Measurements from ENCODE around the gene INF2.

INF2 gene

DNA sequence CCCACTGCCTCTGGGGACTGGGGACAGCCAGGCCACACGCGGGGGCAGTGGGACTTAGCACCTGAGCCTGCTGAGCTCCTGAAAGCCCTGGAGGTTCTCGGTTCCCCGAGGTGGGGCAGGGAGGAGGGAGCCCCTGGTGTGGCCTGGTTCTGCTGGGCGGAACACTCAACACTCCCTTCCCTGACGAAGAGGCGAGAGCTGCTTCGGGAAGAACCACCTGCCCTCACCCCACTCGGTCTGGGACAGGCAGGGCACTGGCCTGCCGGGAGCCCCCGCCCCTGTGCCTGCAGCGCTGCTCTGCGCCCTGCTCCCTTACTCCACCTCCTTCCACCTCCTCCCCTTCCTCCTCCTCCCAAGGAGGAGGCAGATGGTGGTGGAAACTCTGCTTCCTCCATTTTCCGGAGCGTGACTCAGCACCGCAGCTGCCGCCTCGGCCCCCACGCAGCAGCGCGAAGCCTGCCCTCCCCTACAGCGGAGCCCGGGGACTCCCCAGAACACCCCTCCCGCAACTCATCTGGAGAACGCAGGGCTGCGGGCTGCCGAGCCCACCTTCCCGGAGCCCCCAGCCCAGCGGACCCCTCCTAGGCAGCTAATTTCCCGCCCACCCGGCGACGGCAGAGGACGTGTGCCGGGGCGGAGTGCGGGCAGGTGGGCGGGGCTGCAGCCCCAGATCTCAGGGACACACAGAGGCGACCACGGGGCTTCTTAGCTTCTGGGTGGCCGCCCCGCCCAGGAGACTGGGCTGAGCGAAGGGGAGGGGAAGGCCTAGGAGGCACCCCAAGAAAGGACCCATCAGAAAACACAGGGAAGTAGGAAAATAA is 11.7 kb upstream of the INF2 start:
- peak; percentile 87 for DNase-seq

DNA sequence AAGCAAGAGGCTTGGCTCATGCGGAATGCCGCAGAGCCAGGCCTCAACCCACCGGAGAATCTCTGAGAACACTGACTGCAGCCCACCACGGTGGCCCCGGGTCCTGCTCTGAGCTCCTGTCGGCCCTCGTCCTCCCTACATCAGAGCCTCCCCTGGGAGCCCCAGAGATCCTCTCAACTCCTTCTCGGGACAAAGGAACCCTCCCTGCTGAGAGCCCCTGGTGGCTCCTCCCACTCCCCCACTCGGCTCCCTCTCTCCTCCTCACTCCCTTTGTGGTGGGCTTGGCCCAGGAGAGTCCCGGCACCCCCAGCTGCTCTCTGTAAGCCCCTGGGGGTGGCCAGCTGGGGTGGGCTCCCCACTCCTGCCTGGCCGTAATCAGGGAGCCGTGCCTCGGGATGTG is 11.1 kb upstream of the INF2 start:
- peak; percentile 47 for DNase-seq

DNA sequence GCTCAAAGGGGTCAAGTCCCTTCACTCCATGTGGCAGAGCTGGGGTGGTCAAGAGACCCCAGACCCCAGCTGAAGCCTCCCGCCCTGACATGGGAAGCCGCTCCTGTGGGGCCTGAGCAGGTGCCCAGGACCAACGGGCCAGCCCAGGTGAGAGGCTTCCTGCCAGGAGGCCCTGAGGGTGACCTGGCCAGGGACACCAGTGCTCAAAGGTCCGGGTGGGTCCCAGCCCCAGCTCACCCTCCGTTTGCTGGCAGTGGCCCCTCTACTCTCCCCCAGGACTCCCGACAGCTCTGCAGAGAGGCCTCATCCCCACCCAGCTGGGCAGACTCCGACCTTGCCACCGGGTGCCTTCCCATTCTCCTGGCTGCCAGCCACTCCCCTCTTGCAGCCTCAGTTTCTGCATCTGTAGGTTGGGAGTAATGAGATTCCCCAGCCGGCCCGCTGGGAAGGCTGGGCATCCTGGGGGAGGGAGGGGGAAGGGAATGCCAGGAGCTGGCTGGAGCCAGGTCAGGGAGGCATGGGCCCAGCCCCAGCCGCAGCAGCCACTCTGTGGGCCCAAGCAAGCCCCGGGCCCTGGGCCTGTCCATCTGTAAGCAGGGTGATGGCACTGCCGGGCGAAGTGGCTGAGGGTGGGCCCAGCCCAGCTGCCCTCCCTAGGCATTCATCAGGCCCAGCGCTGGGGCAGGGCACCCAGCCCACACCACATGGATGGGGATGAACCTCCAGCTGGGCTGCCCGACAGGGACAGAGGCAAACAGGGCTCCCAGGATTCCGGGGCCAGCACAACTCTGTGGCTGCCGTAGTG is 10.3 kb upstream of the INF2 start:
- DNase-seq, result no peak

DNA sequence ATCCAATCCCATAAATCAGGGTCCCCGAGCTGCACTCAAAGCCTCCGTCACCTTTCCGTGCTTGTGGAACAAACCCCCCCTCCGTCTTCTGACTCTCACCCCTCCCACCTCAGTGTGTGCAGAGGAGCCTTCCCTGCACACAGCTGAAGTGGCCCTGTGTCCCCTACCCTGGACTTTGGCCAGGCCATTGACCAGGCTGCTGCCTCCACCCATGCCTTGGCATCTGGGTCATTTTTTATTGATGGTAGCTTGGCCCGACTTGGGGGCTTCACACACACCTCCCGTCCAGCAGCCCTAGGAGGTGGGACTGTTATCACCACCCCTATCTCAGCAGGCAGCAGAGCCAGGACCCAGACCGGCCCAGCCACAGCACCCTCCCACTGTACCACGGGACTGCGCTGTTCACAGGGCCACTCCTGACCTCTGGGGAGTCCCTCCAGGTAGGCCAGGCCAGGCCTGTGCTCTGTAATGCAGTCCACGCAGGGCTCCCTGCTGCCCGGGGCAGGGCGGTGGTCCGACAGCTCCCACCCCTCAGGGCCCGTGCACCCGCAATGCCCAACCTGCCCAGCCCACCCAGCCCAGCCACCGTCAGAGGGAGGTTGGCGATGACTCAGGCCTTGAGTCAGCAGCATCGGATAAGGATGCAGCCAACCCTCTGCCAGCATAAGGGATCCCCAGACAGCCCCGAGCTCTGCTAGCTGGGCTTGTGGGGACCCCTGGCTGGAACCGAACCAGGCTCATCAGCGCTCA is 9.2 kb upstream of the INF2 start:
- peak; percentile 86 for DNase-seq

DNA sequence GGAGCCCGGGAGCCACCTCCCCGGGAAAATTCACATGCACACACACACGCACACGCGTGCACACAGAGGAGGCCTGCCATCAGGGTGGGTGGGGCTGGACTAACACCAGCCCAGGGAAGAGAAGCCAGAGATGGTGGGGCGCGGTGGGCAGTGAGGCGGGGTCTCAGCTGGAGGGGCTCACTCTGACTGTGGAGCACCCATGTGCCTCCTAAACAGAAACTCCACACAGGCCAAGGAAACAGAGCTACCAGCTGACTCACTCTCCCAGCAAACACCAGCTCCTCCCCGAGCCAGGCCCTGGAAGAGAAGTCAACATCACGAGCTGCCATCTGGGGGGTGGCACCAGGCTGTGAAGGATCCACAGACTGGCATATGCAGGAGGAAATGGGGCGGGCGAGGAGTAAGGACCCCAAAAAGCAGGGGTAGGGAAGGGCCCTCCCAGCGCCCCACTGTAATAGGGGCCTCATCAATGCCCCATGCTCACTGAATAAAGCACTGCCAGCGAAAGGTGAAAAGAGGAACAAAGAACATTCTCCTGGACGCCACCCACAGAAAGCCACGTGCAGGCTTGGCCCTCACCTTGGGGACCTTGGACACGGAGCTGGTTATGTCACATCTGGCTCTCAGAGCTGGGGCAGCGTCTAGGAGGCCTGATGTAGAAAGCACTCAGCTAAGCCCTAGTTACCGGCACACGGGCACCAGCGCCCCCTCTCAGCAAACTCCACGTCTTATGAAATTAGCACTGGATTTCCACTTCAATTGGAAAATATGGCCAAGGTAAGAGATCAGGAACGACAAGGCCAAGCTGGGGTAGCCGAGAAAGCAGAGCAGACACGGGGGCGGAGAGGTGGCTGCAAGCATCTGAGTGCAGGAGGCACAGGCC is 8.4 kb upstream of the INF2 start:
- peak; percentile 83 for DNase-seq

DNA sequence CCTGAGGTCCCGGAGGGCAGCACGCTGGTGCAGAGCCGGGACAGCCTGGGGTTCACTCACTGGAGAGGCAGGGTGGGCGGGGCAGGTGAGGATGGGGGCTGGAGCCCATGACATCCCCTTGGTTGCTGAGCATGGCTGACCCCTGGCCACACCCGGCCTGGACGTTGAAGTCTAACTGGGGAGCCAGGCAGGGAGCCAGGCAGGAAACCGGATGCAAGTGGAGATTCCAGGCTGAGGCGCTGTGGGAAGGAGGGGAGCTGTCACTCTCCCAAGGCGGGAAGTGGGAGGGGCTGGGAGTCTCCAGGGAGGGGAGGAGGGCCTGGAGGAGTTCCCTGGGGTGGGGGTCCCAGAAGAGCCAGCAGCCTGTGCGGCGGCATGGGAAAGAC is 7.7 kb upstream of the INF2 start:
- DNase-seq, result peak; percentile 91

DNA sequence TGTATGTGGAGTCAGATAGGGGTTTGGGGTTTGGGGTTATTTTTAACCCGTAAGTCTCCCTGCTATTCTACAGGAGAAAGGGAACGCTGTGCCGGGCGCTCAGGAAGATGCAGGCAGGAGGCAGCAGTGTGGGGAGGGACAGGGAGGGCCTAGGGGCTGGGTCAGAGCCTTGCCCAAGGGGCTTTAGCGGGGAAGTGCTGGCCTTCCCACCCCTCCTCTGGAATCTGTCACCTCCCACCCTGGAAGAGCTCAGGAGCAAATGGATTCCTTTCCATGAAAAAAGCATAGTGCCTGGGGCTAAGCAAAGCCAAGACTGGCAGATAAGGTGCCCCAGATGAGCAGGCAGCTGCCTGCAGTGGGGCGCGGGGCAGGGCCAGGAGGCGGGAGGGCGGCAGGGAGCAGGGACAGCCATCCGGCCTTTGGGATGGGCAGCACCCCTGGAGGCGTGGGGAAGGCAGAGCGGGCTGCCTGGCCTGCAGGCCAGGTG is 7.3 kb upstream of the INF2 start:
- DNase-seq, result peak; percentile 74

DNA sequence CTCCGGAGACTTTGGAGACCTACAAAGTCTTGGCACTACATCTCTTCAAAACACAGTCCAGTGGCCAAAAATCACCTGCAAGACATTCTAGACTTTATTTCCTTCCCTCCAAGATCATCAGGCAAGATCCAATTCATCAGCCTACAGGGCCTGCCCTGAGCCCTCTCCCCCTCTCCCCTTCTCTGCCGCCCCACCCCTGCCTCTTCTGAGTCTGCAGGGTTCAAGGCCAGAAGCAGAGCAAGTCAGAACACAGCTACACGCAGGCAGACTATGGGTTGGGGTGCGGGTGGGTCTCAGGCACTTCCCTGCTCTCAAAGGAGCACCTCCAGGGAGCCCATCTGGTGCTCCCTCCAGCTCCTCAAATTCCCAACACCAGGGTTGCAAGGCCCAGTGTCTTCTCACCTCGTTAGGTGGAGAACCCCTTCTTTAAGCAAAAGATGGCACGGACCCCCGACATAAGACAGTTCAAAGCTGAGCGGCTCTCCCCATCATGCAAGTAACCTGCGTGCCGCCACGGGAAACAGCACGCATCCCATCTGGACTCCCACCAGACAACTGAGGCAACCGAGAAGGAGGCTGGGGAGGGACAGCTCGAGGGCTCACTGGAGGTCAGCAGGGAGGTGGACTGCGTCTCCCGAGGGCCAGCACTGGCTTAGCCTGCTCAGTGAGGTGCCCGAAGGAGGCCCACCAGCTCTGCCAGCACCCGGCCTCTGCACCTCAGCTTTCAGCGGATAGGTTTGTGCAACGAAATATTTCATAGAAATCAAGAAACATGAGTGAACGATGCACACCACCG is 5.6 kb upstream of the INF2 start:
- DNase-seq, result no peak

DNA sequence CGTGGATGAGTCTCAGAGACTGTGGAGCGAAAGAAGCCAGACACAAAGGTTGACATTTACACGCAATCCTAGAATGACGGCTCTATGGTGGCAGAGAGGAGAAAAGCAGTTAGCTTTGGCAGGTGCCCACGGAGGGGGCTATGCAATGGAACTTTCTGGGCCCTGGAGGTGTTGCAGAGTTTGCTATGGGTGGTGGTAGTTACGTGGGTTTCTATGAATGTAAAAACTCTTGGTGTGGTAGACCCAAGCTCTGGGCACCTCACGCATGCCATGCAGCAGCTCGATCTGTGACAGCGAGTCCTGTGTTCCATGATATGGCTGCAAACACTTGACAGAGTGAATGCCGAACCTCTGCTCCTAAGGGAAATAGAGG is 5.0 kb upstream of the INF2 start:
- no peak for DNase-seq

DNA sequence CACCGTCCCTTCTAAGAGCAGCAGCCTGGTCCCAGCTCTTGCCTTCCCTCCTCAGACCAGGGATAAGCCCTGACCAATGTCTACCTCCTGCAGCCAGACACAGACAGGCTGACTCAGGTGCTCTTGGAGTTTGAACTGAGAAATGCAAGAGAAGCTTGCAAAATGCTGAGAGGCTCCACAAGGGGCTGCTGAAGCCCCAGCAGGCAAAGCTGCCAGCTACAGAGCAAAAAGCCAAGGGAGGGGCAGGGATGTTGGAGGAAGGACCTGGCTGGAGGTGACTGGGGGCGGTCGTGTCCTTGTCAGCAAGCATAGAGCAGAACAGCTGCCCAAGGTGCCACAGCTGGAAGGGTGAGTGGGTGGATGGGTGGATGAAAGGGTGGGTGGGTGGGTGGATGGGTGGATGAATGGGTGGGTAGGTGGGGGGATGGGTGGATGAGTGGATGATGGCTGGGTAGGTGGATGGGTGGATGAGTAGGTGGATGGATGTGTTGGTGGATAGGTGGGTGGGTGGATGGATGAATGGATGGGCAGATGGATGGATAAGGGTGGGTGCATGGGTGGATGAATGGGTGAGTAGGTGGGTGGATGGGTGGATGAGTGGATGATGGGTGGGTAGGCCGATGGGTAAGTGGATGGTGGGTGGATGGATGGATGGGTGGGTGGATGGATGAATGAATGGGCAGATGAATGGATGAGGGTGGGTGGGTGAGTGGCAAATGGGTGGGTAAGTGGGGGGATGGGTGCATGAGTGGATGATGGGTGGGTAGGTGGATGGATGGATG is 4.0 kb upstream of the INF2 start:
- DNase-seq, result no peak

DNA sequence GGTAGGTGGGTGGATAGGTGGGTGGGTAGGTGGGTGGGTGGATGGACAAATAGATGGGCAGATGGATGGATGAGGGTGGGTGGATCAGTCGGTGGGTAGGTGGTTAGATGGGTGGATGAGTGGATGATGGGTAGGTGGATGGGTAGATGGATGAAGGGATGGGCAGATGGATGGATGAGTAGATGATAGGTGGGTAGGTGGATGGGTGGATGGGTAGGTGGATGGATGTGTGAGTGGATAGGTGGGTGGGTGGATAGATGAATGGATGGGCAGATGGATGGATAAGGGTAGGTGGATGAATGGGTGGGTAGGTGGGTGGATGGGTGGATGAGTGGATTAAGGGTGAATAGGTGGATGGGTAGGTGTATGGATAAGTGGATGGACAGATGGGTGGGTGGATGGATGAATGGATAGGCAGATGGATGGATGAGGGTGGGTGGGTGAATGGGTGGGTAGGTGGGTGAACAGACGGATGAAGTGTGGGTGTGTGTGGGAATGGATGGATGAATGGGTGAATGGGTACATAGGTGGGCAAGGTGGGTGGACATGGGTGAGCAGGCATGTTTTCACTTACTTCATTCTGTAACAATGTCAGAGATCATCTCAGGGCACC is 3.3 kb upstream of the INF2 start:
- no peak for DNase-seq

DNA sequence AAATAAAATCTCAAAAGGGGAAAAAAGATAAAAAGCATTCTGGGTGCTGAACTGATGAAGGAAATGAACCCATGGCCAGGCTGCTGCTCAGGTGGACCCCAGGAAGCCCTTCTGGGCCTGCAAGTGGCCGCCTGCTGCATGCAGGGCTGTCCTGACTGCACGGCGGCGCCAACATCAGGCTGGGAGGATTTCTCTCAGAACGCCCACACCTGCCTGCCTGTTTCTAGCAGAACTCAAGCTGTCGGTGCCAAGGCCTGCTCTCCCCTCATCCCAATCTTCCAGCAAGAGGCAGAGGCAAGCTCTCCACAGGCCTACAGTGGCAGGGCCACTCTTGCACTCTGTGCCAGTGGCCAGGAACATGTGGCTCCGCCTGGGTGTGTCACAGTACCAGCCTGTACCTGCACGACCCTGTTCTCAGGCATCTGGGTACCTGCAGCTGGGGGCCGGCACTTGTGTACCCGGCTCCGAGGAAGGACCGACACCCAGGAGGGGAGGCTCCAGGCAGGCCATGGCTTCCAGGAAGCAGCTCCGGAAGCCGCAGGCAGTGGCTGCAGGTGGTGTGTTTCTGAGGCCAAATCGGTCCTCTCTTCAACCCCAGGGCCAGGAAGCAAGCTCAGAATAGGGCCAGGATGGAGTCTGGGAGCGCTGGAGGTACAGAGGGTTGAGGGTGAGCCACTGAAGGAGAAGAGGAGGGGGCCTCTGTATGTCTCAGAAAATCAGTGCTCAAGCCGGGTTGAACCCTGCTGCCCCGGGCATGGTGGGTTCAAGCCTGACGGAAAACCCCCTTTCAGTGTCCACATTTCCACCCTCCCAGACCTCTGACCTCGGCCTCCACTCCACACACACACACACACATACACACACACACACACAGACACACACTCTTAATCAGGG is 2.5 kb upstream of the INF2 start:
- DNase-seq, result no peak

DNA sequence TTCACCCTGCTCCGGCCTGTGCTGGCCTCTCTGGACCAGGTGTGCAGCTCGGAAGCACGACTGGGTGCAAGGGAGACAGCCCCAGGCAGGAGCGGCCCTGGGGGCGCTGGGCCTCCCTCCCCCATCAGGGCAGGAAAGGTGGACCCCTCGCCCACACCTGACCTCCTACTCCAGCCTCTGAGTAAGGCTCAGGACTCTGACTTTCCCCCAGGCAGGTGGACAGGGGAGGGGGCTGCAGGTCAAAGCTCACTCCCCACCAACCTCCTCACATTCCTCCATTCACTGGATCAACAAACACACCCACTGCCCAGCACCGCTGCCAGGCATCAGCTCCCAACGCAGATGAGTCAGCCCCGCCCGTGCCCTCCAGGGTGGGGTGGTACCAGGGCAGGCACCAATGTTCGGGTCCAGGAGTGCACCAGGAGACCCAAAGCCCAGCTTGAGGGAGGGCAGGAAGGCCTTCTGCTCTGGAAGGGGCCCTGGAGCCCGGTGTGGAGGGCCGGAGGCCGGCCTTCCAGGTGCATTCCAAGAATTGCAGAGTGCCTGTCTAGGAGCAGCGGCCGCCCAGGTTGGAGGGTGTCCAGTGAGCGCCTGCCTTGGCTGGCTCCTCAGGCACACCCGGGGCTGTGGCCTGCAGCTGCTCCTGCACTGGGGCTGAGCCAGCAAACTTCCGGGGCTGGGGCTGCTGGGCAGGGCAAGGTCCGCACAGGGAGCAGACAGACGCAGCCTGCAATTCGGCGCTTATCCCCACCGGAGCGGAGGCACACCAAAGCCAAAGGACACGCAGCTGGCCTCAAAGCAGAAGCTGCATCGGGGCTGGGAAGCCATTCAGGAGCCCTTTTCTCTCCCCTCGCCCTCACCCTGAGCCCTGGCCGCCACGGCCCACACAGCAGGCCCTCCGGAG is 1.6 kb upstream of the INF2 start:
- DNase-seq, result peak; percentile 69

DNA sequence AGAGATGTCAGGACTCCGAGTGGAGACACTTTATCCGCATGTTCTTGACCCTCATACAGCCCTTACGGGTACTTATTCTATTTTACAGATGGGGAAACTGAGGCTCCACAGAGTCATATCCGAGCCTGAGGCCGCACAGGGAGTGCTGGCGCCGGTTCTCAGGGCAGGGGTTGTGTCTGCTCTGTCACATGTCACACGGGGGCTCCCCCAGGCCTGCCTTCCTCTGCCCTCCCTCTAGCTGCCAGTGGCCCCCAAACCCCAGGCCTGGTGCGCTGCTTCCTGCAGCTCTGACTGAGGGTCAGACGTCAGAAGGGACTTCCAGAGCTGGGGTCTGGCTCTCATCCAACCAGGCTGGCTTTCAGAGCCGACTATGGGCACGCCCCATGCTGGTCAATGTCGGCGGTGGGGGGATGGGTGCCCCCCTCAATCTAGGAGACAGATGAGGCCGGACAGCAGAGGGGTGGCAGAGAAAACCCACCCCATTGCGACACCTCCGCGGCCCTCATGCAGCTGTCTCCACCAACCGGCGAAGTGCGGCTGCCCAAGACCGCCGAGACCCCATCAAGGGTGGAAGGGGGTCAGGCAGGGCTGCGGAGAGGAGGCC is 811 bp upstream of the INF2 start:
- peak; percentile 48 for DNase-seq

DNA sequence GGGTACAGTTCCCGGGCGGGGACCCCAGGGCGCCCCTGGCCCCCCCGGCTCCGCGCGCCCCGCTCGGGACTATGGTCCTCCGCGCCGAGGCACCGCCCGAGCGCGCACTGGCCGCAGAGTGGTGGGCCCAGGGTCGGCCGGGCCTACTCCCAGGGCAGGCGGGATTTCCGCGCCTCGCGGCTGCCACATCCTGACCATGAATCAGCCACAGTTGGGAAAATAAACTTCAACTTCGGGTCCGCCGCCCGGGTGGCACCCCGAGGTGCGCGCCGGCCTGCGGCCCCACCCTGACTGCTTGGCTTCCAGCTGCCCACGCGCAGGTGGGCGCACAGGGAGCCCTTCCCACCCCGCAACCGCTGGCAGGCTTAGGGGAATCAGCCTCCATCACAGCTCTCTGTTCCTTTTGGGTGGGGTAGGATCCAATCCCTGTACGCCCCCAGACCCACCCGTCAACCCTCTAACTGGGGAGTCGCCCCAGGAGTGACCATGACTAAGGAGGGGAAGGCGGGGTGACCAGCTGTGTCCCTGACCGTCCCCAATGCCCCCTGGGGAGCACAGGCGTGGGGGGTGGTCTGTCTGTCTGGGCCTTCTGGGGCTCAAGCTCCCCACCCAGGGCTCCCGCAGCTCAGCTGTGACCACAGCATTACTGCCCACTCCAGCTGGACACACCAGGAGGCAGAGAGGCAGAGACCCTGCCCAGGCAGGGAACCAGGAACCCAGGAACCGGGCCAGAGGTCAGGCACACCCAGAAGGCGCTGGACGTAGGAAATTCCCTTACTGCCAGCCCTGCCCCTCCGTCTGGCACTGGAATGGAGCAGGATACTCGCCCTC is 678 bp downstream of the INF2 start:
- DNase-seq, result peak; percentile 40

DNA sequence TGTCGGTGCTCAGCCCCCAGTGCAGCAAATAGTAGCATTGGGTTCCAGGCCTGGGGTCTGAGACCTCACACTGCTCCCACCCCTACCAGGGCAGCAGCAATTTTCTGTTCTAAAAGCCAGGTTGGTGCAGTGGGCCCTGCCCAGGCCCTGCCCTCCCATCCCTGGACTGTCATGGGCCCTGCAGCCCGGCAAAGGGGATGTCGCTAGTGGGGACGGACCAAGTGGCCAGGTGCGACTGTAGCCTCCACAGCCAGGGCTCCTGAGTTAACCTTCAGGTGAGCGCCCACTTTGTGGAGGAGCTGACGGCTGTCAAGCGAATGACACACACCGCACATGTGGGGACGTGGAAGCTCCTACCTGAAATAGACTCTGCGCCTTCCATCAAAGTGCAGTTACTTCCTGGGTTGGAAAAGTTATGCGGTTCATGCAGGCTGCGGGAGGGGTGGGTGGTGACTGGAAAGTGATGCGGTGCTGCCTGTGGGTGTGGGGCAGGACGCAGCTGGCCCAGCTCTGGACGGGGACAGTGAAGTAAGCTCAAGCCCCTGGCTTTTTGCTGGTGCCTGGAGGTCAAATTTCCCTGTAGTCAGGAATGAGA is 1.5 kb downstream of the INF2 start:
- no peak for DNase-seq
